GM19025 (cell line): ENCODE results near the gene C1orf174.

Experiments used
- ATAC-seq: cut with Tn5 transposase; IDR thresholded peaks from one replicate; pipeline ENCODE4 v1.9.1; 2021; ENCODE audit warnings: mild to moderate bottlenecking, low read depth, moderate library complexity; ENCODE audit not compliant: unreplicated experiment

Gene C1orf174

GRCh38 chr1:3879099-3879498, 21.0 kb downstream of the C1orf174 start:
- ATAC-seq: no peak

GRCh38 chr1:3876716-3877115, 23.4 kb downstream of the C1orf174 start:
- no peak for ATAC-seq

- ATAC-seq: no peak
These were observed 25.3 kb downstream of the C1orf174 start for GRCh38 chr1:3874736-3875135.

- no peak for ATAC-seq
These were observed 27.5 kb downstream of the C1orf174 start for GRCh38 chr1:3872546-3872945.

- ATAC-seq: no peak
These were observed 28.6 kb downstream of the C1orf174 start for GRCh38 chr1:3871451-3871805.

GRCh38 chr1:3869751-3870301, 30.2 kb downstream of the C1orf174 start:
- no peak for ATAC-seq

GRCh38 chr1:3868464-3869006, 31.5 kb downstream of the C1orf174 start:
- ATAC-seq: no peak

- ATAC-seq: no peak
These were observed 34.4 kb downstream of the C1orf174 start for GRCh38 chr1:3865606-3866160.

- no peak for ATAC-seq
These were observed 35.2 kb downstream of the C1orf174 start for GRCh38 chr1:3864884-3865283.

- ATAC-seq: no peak
These were observed 36.7 kb downstream of the C1orf174 start for GRCh38 chr1:3863231-3863935.

GRCh38 chr1:3858231-3858981, 41.7 kb downstream of the C1orf174 start:
- no peak for ATAC-seq

- ATAC-seq: no peak
These were observed 42.3 kb downstream of the C1orf174 start for GRCh38 chr1:3857791-3858129.

- ATAC-seq: peak; percentile 95
These were observed 42.9 kb downstream of the C1orf174 start, which contains the start of the genes CEP104 and DFFB for GRCh38 chr1:3856923-3857790. Gene CEP104 (minus strand): TSS chr1:3857211. CDS start chr1:3852407, 4,804 bp downstream. Gene DFFB (plus strand): TSS chr1:3857476. CDS start chr1:3857604, 128 bp downstream.

- ATAC-seq: no peak
These were observed 47.2 kb downstream of the C1orf174 start for GRCh38 chr1:3852711-3853485.

GRCh38 chr1:3852091-3852490, 48.0 kb downstream of the C1orf174 start:
- no peak for ATAC-seq

GRCh38 chr1:3851292-3851691, 48.8 kb downstream of the C1orf174 start:
- no peak for ATAC-seq

- no peak for ATAC-seq
These were observed 49.2 kb downstream of the C1orf174 start for GRCh38 chr1:3850857-3851256.

GRCh38 chr1:3847081-3847480, 53.0 kb downstream of the C1orf174 start:
- ATAC-seq: no peak

- no peak for ATAC-seq
These were observed 53.5 kb downstream of the C1orf174 start for GRCh38 chr1:3846541-3846940.
